ENCODE measurements around the gene ECM2. TPM values are rescaled to one million over a fixed set of nuclear protein-coding genes. Genes with fewer than 3 reads are reported as not detected.
"Not testable (repeated sequence)": the region's sequence is repeated elsewhere in the genome, so short reads cannot be mapped to it uniquely, and the experiment has no call there.

The ECM2 gene
- total RNA-seq: 55.4 and 62.2 TPM in 2 replicates

DNA sequence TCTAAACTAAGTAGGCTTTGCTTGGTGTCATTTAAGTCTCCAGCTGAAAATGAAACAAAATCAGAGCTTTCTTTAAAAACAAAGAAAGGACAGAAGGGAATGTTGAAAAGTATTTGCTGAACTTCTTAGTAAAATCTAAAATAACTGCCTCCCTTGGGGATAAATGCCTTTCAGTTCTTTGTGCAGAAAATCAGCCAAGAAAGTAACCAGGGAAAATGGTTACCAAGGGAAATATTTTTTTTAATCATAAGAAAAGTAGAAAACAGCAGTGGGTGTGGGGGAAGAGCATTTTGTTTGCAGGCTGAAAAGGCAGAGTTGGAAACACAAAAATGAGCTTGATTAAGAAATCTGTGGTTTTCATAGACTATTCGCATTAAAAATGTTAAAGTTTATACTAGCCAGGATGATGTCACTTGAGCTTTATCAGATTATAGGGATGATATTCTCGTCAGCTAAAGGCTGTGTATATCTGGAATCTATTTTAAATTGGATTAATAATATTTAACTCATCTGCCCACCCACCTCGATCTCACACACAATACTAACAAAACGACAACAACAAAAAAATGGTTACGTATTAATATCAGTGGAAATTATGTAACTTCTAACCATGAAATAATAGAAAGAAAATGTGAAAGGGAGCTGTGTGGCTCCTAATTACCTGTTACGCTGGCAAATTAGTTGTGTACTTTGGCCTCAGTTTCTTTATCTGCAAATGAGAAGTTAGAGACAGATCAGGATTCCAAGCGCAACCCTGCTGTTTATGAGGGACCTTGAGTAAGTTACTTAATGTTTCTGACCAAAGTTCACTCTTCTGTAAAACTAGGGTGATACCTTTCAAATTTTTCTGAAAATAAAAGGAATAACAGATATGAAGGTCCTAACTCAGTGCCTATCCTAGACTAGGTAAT lies at the start of gene ECM2:
Gene ECM2 (minus strand): TSS at position 51 of the 911 bp plus-strand sequence. CDS start 13,124 bp downstream, outside the sequence.
- no peaks in the 10 kb centered on the region for H3K79me2 ChIP-seq (ENCODE audit: insufficient read depth, low read length)
- no peaks in the 10 kb centered on the region for H4K20me1 ChIP-seq (ENCODE audit: insufficient read depth, low read length)
- H3K4me1 ChIP-seq (ENCODE audit: insufficient read depth, low read length): peaks cover 33% of the 10 kb centered on the region
- peak within 1 kb of the TSS; percentile 66 for H3K27ac ChIP-seq (ENCODE audit: low read depth, low read length)
- peak within 1 kb of the TSS; percentile 52 for H3K4me3 ChIP-seq (ENCODE audit: insufficient read depth, low read length)
- TF ChIP-seq, protein P1, sequence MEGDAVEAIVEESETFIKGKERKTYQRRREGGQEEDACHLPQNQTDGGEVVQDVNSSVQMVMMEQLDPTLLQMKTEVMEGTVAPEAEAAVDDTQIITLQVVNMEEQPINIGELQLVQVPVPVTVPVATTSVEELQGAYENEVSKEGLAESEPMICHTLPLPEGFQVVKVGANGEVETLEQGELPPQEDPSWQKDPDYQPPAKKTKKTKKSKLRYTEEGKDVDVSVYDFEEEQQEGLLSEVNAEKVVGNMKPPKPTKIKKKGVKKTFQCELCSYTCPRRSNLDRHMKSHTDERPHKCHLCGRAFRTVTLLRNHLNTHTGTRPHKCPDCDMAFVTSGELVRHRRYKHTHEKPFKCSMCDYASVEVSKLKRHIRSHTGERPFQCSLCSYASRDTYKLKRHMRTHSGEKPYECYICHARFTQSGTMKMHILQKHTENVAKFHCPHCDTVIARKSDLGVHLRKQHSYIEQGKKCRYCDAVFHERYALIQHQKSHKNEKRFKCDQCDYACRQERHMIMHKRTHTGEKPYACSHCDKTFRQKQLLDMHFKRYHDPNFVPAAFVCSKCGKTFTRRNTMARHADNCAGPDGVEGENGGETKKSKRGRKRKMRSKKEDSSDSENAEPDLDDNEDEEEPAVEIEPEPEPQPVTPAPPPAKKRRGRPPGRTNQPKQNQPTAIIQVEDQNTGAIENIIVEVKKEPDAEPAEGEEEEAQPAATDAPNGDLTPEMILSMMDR (IDR thresholded peaks at IDR 0.05; ENCODE audit: extremely low read depth, low read depth, low read length): no peak
- H2AFZ ChIP-seq (ENCODE audit: low read length): peak within 1 kb of the TSS; percentile 88
- H3K4me2 ChIP-seq (ENCODE audit: insufficient read depth, low read length): peak within 1 kb of the TSS; percentile 77
- H3K9me3 ChIP-seq (ENCODE audit: low read depth, low read length): no peaks in the 10 kb centered on the region
- H3K36me3 ChIP-seq (ENCODE audit: insufficient read depth, low read length): no peaks in the 10 kb centered on the region
- peak; percentile 8 for DNase-seq (ENCODE audit: insufficient read length, low spot score, missing footprints)
- no peaks in the 10 kb centered on the region for H3K27me3 ChIP-seq (ENCODE audit: insufficient read depth, low read length)

DNA sequence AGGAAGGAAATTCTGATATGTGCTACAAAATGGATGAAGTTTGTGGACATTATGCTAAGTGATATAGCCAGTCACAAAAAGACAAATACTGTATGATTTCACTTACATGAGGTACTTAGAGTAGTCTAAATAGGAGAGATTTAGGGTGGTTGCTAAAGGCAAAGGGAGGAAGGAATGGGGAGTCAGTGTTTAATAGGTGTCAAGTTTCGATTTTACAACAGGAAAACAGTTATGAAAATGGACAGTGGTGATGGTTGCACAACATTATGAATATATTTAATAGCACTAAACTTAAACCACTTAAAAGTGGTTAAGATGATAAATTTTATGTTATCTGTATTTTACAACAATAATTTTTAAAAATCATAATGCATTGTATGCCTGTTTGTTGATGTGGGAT lies 40.4 kb upstream of the ECM2 start:
- Histone ChIP-seq H3K27ac (ENCODE audit: low read depth, low read length) (no peak overlapping the region), H2AFZ (ENCODE audit: low read length) (no peak overlapping the region), H3K27me3 (ENCODE audit: insufficient read depth, low read length) (no peaks in the 10 kb centered on the region), H3K4me3 (ENCODE audit: insufficient read depth, low read length) (no peak overlapping the region), H3K4me2 (ENCODE audit: insufficient read depth, low read length) (no peak overlapping the region), H4K20me1 (ENCODE audit: insufficient read depth, low read length) (no peaks in the 10 kb centered on the region), H3K79me2 (ENCODE audit: insufficient read depth, low read length) (no peaks in the 10 kb centered on the region), H3K36me3 (ENCODE audit: insufficient read depth, low read length) (no peaks in the 10 kb centered on the region), H3K4me1 (ENCODE audit: insufficient read depth, low read length) (no peaks in the 10 kb centered on the region), H3K9me3 (ENCODE audit: low read depth, low read length) (no peaks in the 10 kb centered on the region)
- TF ChIP-seq, protein P1 (IDR thresholded peaks at IDR 0.05; ENCODE audit: extremely low read depth, low read depth, low read length): no peak
- DNase-seq (ENCODE audit: insufficient read length, low spot score, missing footprints): no peak

DNA sequence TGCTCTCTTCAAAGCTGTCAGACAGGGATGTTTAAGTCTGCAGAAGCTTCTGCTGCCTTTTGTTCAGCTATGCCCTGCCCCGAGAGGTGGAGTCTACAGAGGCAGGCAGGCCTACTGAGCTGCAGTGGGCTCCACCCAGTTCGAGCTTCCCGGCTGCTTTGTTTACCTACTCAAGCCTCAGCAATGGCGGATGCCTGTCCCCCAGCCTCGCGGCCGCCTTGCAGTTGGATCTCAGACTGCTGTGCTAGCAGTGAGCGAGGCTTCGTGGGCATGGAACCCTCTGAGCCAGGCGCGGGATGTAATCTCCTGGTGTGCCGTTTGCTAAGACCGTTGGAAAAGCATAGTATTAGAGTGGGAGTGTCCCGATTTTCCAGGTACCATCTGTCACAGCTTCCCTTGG lies 37.8 kb upstream of the ECM2 start:
- not testable (repeated sequence) for H3K36me3 ChIP-seq (ENCODE audit: insufficient read depth, low read length); H3K27ac ChIP-seq (ENCODE audit: low read depth, low read length); H3K4me3 ChIP-seq (ENCODE audit: insufficient read depth, low read length); H3K79me2 ChIP-seq (ENCODE audit: insufficient read depth, low read length); H3K4me2 ChIP-seq (ENCODE audit: insufficient read depth, low read length); H3K9me3 ChIP-seq (ENCODE audit: low read depth, low read length); H2AFZ ChIP-seq (ENCODE audit: low read length); DNase-seq (ENCODE audit: insufficient read length, low spot score, missing footprints); H3K4me1 ChIP-seq (ENCODE audit: insufficient read depth, low read length); H4K20me1 ChIP-seq (ENCODE audit: insufficient read depth, low read length); H3K27me3 ChIP-seq (ENCODE audit: insufficient read depth, low read length)

DNA sequence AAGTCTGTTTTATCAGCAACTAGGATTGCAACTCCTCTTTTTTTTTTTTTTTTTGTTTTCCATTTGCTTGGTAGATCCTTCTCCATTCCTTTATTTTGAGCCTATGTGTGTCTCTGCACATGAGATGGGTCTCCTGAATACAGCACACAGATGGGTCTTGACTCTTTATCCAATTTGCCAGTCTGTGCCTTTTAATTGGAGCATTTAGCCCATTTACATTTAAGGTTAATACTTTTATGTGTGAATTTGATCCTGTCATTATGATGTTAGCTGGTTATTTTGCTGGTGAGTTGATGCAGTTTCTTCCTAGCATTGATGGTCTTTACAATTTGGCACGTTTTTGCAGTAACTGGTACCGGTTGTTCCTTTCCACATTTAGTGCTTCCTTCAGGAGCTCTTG lies 36.1 kb upstream of the ECM2 start:
- not testable (repeated sequence) for H3K9me3 ChIP-seq (ENCODE audit: low read depth, low read length); H3K79me2 ChIP-seq (ENCODE audit: insufficient read depth, low read length); H4K20me1 ChIP-seq (ENCODE audit: insufficient read depth, low read length); H3K36me3 ChIP-seq (ENCODE audit: insufficient read depth, low read length); H3K27ac ChIP-seq (ENCODE audit: low read depth, low read length); DNase-seq (ENCODE audit: insufficient read length, low spot score, missing footprints); H3K27me3 ChIP-seq (ENCODE audit: insufficient read depth, low read length); H3K4me2 ChIP-seq (ENCODE audit: insufficient read depth, low read length); H3K4me3 ChIP-seq (ENCODE audit: insufficient read depth, low read length); H3K4me1 ChIP-seq (ENCODE audit: insufficient read depth, low read length); H2AFZ ChIP-seq (ENCODE audit: low read length)

DNA sequence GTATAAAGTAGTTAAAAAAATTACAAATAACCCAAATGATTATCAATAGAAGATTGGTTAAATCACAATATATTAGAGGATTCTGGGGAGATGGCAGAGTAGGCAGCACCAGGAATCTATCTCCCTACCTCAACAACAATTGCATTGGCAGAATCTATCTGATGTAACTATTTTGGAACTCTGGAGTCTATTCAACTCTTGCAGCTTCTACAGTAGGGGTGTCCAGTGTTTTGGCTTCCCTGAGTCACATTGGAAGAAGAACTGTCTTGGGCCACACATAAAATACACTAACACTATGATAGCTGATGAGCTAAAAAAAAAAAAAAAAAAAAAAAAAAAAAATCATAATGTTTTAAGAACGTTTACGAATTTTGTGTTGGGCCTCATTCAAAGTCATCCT lies 29.2 kb upstream of the ECM2 start:
- no peaks in the 10 kb centered on the region for H3K79me2 ChIP-seq (ENCODE audit: insufficient read depth, low read length)
- H3K4me3 ChIP-seq (ENCODE audit: insufficient read depth, low read length): no peak overlapping the region
- no peaks in the 10 kb centered on the region for H3K9me3 ChIP-seq (ENCODE audit: low read depth, low read length)
- no peaks in the 10 kb centered on the region for H3K36me3 ChIP-seq (ENCODE audit: insufficient read depth, low read length)
- no peak overlapping the region for H3K27ac ChIP-seq (ENCODE audit: low read depth, low read length)
- DNase-seq (ENCODE audit: insufficient read length, low spot score, missing footprints): no peak
- no peak overlapping the region for H2AFZ ChIP-seq (ENCODE audit: low read length)
- H3K4me2 ChIP-seq (ENCODE audit: insufficient read depth, low read length): no peak overlapping the region
- no peaks in the 10 kb centered on the region for H3K27me3 ChIP-seq (ENCODE audit: insufficient read depth, low read length)
- peaks cover 26% of the 10 kb centered on the region for H3K4me1 ChIP-seq (ENCODE audit: insufficient read depth, low read length)
- TF ChIP-seq, protein P1 (IDR thresholded peaks at IDR 0.05; ENCODE audit: extremely low read depth, low read depth, low read length): no peak
- no peaks in the 10 kb centered on the region for H4K20me1 ChIP-seq (ENCODE audit: insufficient read depth, low read length)
